G401 (cell line): ENCODE data around the gene ZNF234. TPM values are rescaled to one million over a fixed set of nuclear protein-coding genes. Genes with fewer than 3 reads are reported as not detected.
"Not testable (repeated sequence)": the region's sequence is repeated elsewhere in the genome, so short reads cannot be mapped to it uniquely, and the experiment has no call there.

Source experiments
- DNase-seq: peaks from one replicate; pipeline ENCODE4 v3.0.0-alpha.2; 2015; ENCODE audit warnings: low spot score
- in situ Hi-C: cut with HindIII; loops from 2 replicates; pipeline ENCODE4 v1.10.0; 2016; ENCODE audit warnings: low sequenced_read_pairs, mixed read lengths
- total RNA-seq: library from RNA; depleted of rRNA; stranded (reverse); fragments of >200 nt; shearing (Covaris generic); gene quantifications from 2 replicates; pipeline ENCODE4 v1.2.3, GENCODE V29; 2014; rRNA removed

Gene ZNF234
- total RNA-seq, 1 experiment from 2014 or later = 0.03 TPM

GRCh38 chr19:44170660-44171059 lies 29.3 kb downstream of the ZNF234 start:
- in situ Hi-C loops, DNase-seq: not testable (repeated sequence)

- DNase-seq = no peak
- in situ Hi-C loops = no loop called here
Measured at GRCh38 chr19:44176590-44176989, 35.2 kb downstream of the ZNF234 start.

- no peak for DNase-seq
- in situ Hi-C loops = no loop called here
Measured at GRCh38 chr19:44180968-44181367, 39.6 kb downstream of the ZNF234 start.

GRCh38 chr19:44182145-44182544 lies 40.8 kb downstream of the ZNF234 start:
- DNase-seq = no peak
- in situ Hi-C loops = no loop called here

- DNase-seq = no peak
- in situ Hi-C loops = no loop called here
Measured at GRCh38 chr19:44190020-44190419, 48.7 kb downstream of the ZNF234 start.

GRCh38 chr19:44192127-44192526 lies 50.8 kb downstream of the ZNF234 start:
- no peak for DNase-seq
- in situ Hi-C loops = no loop called here

- DNase-seq = no peak
- in situ Hi-C loops = no loop called here
Measured at GRCh38 chr19:44196772-44197171, 55.4 kb downstream of the ZNF234 start.

GRCh38 chr19:44202470-44202869 lies 61.1 kb downstream of the ZNF234 start:
- DNase-seq = no peak

GRCh38 chr19:44202974-44203373 lies 61.6 kb downstream of the ZNF234 start:
- in situ Hi-C loops = no loop called here
- no peak for DNase-seq

More at GRCh38 chr19:44202470-44202869, 61.1 kb downstream of the ZNF234 start:
- in situ Hi-C loops = no loop called here

GRCh38 chr19:44203877-44204276 lies 62.5 kb downstream of the ZNF234 start:
- in situ Hi-C loops, DNase-seq: not testable (repeated sequence)

GRCh38 chr19:44204772-44205171 lies 63.4 kb downstream of the ZNF234 start:
- DNase-seq = no peak
- in situ Hi-C loops = no loop called here

- DNase-seq = peak; percentile 95
- in situ Hi-C loops = no loop called here
Measured at GRCh38 chr19:44207126-44207803, 65.9 kb downstream of the ZNF234 start.

Other genes with a start within 250 kb of the ZNF234 start
- gene ZNF45, start 206.3 kb upstream of the ZNF234 start, total RNA-seq = 21.8 and 35.1 TPM in 2 replicates
- 0.61 and 1.0 TPM in 2 replicates for gene ZNF221, start 190.3 kb upstream of the ZNF234 start, total RNA-seq
- gene ZNF155, start 157.4 kb upstream of the ZNF234 start, total RNA-seq = 0.68 and 5.2 TPM in 2 replicates
- gene ZNF230, start 138.6 kb upstream of the ZNF234 start, total RNA-seq = 1.4 and 1.9 TPM in 2 replicates
- gene ZNF222, start 116.2 kb upstream of the ZNF234 start, total RNA-seq = not detected in 2 replicates
- 0.18 and 0.37 TPM in 2 replicates for gene ZNF223, start 89.5 kb upstream of the ZNF234 start, total RNA-seq
- 0.25 TPM in 1 of 2 replicates, not detected in the other for gene ZNF284, start 69.4 kb upstream of the ZNF234 start, total RNA-seq
- 4.7 and 11.3 TPM in 2 replicates for gene ZNF224, start 47.2 kb upstream of the ZNF234 start, total RNA-seq
- 1.3 and 2.3 TPM in 2 replicates for gene ZNF225, start 28.2 kb upstream of the ZNF234 start, total RNA-seq
- 9.1 and 14.4 TPM in 2 replicates for gene ZNF226, start 23.5 kb downstream of the ZNF234 start, total RNA-seq
- 12.1 and 15.1 TPM in 2 replicates for gene ZNF227, start 71.0 kb downstream of the ZNF234 start, total RNA-seq
- not detected in 2 replicates for gene ZNF233, start 118.3 kb downstream of the ZNF234 start, total RNA-seq
- gene ZNF235, start 163.5 kb downstream of the ZNF234 start, total RNA-seq = 4.2 and 8.6 TPM in 2 replicates
- 0.81 and 1.2 TPM in 2 replicates for gene ZNF112, start 215.1 kb downstream of the ZNF234 start, total RNA-seq